Colon (tissue), 2 donors: ENCODE measurements around the gene AGO1.
"Not testable (repeated sequence)": the region's sequence is repeated elsewhere in the genome, so short reads cannot be mapped to it uniquely, and the experiment has no call there.

Source experiments
- FAIRE-seq: peaks from 2 replicates; lab custom pipeline; 2012; peaks lifted over from hg19 to GRCh38; lab: Jason Lieb, UNC
- donor health status: control.
- donor health status: control.

Gene AGO1

DNA sequence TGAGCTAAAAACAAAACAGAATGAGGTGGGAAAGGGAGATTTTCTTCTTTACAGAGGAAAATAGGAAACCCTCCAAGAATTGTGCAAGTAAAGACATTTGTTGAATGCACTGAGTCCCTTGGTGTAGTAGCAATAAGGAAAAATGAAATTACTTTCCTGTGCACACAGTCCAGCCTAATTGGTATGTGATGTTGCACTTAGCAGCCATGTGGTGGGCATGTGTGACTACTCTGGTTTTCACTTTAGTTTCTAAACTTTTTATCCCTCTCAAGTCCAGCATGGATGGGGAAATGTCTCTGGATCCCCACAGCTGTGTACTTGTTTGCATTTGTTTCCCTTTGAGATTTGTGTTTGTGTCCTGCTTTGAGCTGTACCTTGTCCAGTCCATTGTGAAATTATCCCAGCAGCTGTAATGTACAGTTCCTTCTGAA, 40.8 kb downstream of the AGO1 start:
- FAIRE-seq: no peak

DNA sequence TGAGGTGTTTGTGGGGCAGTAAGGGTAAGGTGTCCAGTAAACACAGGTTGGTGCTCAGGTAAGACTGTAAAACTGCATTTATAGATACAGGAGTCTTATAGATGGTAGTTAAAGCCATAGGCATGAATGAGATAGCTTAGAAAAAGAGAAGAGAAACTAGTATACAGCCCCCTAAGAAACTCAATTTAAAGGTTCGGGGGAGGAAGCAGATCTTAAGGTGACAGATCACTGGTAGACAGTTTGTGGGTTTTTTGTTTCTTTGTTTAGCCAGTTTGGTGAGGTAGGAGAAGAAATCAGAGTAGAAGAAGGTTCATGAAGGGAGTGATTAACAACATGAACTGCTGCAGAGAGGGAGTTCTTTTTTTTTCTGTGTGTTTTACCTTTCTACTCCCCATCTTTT, 41.8 kb downstream of the AGO1 start:
- FAIRE-seq: no peak

DNA sequence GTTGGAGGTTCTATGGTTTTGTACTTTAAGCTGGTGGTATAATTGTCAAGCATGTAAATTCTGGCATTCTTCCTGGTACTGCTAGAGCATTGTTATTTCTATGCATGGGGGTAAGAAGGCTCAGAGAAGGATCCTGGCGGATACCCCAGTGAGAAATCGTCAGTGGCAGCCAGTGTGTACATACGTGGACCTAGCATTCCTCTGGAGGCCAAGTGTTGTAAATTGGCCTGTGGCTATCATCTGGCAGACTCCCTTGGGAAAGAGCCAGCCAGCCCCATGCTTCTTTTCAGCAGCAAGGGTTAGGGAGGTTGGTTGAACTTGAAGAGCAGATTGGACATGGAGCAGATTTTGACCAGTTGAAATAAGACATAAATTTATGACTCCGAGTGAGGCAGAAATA, 42.7 kb downstream of the AGO1 start:
- no peak for FAIRE-seq

DNA sequence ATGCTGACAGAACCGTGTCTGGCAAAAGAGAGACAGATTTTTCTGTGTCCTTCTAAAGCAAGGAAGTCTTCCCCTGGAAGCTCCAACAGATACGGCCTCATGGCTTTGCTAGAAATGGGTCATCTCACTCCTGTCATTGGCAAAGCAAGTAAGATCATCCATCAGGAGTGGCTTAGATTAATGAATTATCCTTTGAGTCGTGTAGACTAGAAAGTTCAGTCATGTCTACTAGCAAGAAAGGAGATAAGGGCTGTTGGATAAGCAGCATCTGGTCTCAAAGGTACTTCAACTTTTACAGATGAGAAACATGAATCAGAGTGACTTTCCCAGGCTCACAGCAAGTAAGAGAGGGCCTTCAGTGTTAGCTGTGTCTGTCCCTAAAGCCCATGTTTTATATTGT, 44.5 kb downstream of the AGO1 start:
- no peak for FAIRE-seq

DNA sequence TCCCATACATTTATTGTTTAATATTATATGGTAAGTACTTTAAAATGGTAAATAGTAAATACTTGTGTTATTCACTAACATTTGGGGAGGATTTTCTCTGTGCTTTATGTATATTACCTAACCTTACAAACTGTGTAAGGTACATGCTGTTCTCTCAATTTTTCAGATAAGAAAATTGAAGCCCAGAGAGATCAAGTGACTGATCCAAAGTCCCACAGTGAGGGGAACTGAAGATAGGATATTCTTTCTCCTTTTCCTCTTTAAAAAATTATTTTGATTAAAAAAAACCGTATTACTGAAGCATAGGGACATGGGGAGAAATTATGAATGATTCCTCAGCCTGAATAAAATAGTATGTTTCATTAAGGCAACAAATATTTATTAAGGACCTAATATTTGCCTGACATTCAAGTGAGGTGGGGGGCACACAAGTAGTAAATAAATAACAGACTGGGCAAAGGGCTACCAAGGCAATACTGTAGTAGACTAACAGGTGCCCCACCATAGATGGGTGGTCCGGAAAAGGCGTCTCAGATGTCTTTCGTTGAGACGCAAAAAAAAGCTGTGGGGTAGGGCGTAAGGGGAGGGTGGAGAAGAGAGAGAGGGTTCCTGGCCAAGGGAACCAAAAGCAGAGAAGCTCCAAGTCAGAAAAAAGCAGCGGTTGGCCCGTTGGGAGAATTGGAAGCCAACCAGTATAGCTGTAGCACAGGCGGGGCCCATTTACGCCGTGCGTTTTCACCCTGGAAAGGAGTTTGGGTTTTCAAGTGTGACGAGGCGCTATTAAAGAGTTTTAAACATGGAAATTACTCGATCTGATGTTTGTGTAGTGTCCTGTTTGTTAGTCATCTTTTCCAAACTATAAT, 47.0 kb downstream of the AGO1 start:
- no peak for FAIRE-seq

DNA sequence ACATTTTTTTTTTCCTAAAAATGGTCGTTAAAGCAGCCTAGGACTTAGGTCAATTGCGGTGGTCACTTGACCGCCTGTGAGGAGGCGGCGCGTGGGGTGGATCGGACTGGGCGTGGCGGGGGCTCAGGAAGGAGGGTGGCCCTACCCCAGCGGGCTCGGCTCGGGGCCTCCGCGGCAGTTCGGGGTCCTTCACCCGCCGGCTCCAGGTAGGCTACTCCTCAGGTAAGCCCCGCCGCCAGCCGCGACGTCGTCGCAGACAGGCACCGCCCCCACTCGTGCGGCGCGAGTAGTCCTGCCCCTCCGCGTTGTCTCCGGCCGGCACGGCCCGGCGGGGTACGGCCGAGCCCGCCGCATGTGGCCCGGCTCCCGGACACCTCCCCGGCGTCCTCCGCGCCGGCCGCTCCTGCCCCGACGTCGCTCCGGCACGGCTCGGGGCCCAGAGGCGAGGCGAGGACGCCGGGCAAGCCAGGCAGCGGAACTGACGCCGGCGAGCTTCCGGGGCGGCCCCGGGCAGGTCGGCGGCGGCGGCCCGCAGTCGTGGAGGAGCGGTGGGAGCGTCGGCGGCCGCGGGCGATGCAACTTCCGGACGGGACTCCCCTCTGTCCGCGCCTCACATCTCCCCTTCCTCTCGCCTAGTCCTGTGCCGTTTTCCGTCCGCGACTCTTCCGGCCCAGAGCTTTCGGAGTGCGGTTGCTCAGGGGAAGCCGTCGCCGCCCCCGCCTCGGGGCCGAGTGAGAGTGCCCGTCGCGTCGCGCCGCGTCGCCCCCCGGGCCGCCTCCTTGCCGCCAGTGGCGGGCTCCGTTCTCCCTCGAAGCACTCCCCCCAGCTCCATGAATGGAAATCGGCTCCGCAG, 47.8 kb downstream of the AGO1 start, which contains the start of gene AGO3:
Gene AGO3 (plus strand): TSS at position 513 of the 853 bp plus-strand sequence. CDS start 322 bp downstream, at position 835.
- no peak for FAIRE-seq

DNA sequence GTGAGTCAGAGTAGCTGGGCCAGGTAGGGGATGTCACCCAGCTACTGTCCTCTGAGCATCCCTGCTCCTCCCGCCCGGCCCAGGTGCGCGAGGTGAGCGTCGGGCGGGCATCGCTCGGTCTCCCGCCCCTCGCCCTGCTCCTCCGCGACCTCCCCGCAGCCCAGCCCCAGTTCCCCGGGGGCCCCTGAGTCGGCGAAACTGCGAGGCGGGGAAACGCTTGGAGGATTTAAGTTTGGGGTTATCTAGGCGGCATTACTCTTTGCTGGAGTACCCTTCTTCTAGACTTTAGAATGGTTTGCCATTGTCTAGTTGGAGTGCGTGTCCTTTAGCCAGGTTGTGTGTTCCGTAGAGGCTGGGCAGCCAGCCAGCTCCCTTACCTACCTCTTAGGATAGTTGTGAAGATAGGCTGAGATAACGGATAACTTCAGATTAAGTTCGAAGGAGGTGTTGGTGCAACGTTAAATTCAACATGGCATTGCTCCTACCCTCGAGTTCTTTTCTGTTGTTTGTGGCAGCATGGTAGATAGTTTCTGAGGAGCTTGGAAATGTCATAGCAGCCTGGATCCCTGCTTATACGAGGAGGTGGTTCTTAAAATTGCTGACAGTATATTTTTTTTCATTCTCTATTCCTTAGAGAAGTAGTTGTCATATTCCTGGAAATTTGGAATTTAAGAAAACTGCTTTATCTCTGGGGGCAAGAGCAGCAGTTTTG, 48.6 kb downstream of the AGO1 start:
- FAIRE-seq: no peak

DNA sequence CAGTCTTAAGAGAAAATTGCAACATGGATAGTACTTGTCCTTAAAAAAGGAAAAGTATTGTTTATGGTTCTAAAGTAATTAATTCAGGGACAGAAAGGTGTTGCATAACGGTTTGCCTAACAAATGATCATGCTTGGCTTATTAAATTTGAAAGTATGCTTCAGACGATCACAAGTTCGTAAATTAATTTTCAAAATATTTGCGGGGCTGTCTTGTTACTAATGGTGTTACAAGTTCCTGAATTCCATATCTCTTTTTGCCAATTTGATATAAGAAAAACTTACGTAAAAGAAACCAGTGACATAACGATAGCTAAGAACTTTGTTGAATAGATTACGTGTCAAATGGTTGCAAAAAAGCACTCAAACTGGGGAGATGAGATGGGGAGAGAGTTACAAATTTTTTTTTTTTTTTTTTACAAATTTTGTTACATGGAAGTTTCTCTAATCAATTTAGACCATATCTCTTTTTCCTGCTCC, 49.2 kb downstream of the AGO1 start:
- FAIRE-seq: no peak

DNA sequence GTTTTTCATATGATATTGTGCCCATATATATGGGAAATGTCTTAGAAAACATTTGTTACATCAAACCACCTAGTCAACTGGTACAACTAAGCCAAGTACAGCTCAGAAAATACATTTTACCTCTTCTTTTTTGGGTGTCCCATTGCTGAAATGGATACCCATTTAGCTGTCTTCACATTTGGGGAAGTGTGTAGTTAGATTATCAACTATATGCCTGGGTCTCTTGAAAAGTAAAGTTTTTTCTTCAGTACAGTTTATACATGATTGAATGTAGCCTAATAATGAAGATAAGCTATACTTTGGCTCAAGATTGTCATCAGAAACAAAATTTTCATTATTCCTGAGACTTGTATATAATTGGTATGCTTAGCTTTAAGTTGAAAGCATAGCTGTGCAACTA, 49.9 kb downstream of the AGO1 start:
- FAIRE-seq: no peak

DNA sequence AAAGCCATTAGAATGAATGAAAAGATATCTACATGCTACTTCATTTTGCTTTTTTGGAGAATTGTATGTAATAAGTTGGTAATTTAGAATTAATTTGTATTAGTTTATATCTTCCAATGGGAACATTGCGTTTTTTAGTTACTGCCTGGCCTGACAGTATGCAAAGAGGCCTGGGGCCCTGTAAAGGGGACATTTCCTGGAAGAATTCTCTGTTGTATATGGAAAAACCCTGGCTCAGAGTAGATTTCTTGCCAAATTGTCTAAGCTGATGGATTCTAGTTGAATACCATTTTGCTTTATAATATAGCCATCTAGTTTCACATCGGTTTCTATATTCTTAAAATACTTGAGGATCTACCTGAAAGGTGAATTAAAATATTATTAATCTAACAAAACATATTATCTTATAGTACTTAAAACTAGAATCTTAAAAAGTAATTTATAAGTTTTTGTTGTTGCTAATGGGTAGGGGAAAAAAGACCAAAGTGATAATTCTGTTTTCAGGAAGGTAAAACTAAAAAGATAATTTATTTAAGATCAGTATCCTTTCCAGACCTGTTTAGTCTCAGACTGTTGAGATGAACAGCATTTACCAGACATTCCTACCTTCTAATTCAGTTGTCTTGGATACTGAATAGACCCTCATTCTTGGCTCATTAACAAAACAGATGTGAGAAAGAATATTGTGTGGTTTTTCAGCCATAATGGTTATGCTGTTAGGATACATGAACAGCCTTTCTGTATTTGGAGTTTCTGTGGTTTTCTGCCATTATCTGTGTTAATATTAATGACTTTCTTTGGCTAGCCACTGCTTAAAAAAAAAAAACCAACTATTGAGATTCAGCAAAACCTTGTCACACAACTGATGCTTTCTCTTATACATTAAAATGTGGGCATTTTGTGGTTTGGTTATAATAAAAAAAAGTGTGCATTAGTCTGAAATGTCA, 52.7 kb downstream of the AGO1 start:
- FAIRE-seq: no peak

DNA sequence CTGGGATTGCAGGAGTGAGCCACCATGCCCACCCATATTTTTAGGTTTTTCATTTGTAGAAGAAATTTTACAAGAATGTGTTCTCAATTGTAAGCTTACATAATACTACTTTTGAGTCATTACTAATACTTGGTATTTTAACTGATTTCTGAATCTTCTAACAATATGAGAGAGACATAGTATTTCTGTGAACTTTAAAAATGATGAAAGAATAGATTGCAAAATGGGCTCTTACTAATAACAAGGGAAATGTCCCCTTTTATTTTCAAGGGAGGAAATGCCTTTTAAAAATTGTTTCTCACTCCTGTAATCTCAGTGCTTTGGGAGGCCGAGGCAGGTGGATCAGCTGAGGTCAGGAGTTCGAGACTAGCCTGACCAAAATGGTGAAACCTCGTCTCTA, 53.8 kb downstream of the AGO1 start:
- no peak for FAIRE-seq

DNA sequence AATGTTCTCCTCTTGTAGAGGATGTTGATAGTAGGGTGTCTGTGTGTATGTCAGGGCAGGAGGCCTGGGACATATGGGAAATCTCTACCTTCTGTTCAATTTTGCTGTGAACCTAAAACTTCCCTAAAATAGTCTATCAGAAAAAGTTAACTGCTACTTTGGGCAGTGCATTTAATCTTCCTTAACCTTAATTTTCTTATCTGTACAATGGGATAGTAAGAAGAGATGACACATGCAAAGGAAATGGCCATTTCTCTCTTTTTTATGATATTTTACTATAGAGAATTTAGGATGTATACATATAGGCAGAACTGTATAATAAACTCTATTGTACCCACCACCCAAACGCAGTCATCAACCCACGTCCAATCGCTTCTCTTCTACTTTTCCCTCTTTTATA, 56.5 kb downstream of the AGO1 start:
- FAIRE-seq: no peak

DNA sequence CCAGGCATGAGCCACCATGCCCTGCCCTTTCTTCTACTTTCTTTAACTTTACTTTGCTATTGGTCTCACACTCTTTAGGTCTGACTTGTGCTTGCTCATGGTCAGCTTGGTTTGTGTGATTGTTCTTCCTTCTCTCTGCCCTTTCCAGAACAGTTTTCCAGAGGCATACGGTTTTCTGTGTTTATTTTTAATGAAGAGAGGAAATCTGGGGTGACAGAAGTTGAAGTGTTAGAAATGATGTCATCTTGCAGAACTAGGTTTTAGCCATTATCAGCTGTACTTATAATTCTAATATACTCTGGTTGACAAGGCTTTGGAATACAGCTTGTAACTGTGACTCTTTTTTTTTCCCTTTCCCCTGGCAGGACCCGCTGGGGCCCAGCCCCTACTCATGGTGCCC, 62.3 kb downstream of the AGO1 start:
- FAIRE-seq: no peak

DNA sequence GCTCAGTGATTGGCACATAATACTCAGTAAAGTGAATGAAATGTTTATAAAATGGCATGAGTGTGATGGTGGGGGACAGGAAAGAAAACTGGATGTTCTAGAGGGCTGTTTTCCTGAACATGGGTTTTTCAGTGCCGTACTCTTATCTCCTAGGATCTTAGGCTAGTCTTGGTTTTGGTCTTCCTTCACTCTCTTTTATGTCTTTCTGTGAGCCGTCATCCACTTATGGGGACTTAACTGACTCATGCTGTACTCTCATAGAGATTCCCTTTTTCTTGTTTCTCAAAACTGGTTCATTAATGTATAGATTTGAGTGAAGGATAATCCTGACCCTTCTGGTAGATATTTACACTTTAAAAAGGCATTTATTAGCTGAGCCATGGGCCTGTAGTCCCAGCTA, 64.5 kb downstream of the AGO1 start:
- FAIRE-seq: no peak

DNA sequence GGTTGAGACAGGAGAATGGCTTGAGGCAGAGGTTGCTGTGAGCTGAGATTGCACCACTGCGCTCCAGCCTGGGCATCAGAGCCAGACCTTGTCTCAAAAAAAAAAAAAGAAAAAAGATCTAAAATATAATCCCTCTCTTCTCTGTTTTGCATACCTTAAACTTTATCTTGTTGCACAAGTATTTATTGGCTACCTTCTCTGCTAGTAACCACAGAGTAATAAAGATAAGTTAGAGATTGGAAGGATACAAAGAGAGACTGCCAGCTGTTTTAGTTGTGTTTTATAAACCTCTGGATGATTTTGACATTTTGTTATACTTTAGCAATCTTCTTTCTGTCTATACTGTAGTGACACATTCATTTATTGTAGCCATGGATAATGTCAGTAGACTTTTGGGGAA, 75.5 kb downstream of the AGO1 start:
- no peak for FAIRE-seq

DNA sequence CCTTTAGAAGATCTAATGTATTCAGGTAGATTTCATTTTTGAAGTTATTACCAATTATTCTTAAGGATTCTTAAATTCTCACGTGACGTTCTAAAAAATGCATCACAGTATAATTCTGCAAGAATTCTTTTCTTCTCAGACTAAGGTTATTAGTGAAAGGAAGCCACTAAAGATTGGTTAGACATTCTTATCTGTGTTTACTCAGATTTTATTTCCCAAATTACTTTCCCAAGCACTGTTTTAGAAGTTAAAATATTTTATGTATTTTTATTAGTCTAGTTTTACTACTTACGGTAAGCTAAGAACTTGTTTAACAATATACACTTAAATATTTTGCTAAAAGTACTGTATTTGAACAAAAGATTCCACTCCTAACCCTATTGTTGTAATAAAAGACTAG, 76.3 kb downstream of the AGO1 start:
- no peak for FAIRE-seq

DNA sequence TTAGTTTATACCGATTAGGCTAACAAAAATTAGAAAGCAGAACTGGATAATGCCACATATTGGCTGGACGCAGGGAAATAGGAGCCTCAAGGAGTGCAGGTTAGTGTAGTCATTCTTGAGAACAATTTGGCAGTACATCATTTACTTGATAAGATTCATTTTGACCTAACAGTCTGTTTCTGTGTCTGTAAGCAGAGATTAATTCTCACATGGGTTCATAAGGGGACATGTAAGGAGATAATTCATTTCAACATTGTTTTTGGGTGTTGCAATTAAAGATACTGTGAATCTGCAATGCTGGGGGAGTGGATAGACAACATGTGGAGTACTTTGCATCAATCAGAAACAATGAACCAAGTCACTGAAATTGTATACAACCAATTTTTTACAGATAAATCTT, 79.9 kb downstream of the AGO1 start:
- FAIRE-seq: no peak

DNA sequence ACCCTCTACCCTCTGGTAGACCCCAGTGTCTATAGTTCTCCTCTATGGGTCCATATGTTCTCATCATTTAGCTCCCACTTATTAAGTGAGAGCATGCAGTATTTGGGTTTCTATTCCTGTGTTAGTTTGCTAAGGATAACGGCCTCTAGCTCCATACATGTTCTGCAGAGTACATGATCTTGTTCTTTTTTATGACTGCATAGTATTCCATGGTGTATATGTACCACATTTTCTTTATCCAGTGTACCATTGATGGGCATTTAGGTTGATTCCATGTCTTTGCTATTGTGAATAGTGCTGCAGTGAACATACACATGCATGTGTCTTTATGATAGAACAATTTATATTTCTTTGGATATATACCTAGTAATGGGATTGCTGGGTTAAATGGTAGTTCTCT, 81.3 kb downstream of the AGO1 start:
- FAIRE-seq: not testable (repeated sequence)

DNA sequence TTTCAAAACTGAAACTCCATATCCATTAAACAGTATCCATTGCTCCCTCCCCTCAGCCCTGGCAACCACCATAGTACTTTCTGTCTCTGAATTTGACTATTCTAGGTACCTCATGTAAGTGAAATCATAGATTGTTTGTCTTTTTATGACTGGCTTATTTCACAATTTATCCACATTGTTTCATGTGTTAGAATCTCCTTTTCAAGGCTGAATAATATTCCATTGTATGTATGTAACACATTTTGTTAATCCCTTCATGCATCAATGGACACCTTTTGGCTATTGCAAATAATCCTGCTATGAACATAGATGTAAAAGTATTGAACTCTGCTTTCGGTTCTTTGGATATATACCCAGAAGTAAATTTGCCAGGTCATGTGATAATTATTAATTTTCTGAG, 85.4 kb downstream of the AGO1 start:
- no peak for FAIRE-seq

DNA sequence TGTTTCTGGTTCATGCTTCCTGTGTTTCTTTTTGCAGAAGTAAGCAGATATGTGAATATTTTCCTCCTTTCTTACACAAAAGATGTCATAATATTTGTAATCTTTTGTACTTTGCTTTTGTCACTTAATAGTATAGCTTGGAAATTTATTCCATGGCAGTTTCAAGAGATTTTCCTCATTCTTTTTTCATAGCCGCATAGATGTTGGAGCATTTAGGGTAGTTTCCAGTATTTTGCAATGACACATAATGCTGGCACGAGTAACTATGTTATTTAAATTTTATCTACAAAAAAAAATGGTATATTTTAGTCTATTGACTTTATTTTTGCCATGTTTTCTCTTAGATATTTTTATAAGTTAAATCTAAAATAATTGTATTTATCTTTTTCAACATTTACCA, 88.6 kb downstream of the AGO1 start:
- FAIRE-seq: no peak

DNA sequence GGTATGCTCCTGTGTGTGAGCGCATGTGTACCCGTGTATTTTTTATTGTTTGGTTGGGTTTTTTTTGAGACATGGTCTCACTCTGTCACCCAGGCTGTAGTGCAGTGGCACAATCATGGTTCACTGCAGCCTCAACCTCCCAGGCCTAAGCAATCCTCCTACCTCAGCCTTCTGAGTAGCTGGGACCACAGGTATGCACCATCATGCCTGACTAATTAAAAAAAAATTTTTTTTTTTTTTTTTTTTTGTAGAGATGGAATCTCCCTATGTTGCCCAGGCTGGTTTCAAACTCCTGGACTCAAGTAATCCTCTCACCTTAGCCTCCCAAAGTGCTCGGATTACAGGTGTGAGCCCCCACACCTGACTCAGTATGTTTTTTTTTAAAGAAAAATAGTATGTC, 89.6 kb downstream of the AGO1 start:
- FAIRE-seq: not testable (repeated sequence)
